Measurements from ENCODE around the gene IGF2BP2.

DNA sequence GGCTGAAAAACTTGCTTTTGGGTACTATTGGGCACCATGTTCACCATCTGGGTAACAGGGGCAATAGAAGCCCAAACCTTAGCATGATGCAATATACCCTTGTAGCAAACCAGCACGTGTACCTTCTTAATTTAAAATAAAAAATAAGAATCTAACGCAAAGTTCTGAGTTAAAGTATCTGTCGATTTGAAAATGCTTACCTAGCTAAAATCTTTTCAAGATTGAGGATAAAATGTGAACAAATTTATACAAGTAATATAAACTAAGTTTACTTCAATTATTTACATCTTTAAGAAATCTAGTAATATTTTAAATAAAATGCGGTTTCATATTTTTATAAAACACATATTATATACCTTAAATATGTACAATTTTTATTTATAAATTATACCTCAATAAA is 38.1 kb upstream of the IGF2BP2 start:
- no peak for TF ChIP-seq POLR2AphosphoS5 (IDR thresholded peaks at IDR 0.05; ENCODE audit: low read depth, low read length)
- TF ChIP-seq, protein P1, sequence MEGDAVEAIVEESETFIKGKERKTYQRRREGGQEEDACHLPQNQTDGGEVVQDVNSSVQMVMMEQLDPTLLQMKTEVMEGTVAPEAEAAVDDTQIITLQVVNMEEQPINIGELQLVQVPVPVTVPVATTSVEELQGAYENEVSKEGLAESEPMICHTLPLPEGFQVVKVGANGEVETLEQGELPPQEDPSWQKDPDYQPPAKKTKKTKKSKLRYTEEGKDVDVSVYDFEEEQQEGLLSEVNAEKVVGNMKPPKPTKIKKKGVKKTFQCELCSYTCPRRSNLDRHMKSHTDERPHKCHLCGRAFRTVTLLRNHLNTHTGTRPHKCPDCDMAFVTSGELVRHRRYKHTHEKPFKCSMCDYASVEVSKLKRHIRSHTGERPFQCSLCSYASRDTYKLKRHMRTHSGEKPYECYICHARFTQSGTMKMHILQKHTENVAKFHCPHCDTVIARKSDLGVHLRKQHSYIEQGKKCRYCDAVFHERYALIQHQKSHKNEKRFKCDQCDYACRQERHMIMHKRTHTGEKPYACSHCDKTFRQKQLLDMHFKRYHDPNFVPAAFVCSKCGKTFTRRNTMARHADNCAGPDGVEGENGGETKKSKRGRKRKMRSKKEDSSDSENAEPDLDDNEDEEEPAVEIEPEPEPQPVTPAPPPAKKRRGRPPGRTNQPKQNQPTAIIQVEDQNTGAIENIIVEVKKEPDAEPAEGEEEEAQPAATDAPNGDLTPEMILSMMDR (IDR thresholded peaks at IDR 0.05), result no peak
